ENCODE results near the gene SYNE1. TPM values are rescaled to one million over a fixed set of nuclear protein-coding genes. Genes with fewer than 3 reads are reported as not detected.

SYNE1 gene
- total RNA-seq, 2 experiments from 2014 or later = 74.6 to 140 TPM

- intact Hi-C loops (cut with micrococcal nuclease; ENCODE audit: unreplicated experiment) = no loop called here
- POLR2A ChIA-PET = no interaction called here
Measured at GRCh38 chr6:152173321-152173720, 463.8 kb downstream of the SYNE1 start.

GRCh38 chr6:152170702-152171667 is 466.2 kb downstream of the SYNE1 start:
- Histone ChIP-seq H3K4me2 (ENCODE audit: low read length) (no peak overlapping the region), H3K36me3 (ENCODE audit: insufficient read depth, low read length) (peaks cover 83% of the 10 kb centered on the region), H3K79me2 (ENCODE audit: insufficient read depth, low read depth, low read length) (no peaks in the 10 kb centered on the region), H2AFZ (ENCODE audit: low read length) (no peak overlapping the region), H3K4me3 (ENCODE audit: low read depth, low read length, poor library complexity, severe bottlenecking) (no peak overlapping the region), H3K27ac (ENCODE audit: low read depth, low read length, poor library complexity, severe bottlenecking) (no peak overlapping the region), H4K20me1 (ENCODE audit: insufficient read depth, low read length) (no peaks in the 10 kb centered on the region), H3K4me1 (ENCODE audit: insufficient read depth, low read length, poor library complexity, severe bottlenecking) (no peaks in the 10 kb centered on the region), H3K9me2 (ENCODE audit: insufficient read depth, low read length) (no peaks in the 10 kb centered on the region), H3K9me3 (ENCODE audit: low read length) (no peaks in the 10 kb centered on the region)
- TF ChIP-seq CTCF (conservative IDR thresholded peaks at IDR 0.05; ENCODE audit: low read length) (no peak), EZH2phosphoT487 (IDR thresholded peaks at IDR 0.05; ENCODE audit: borderline replicate concordance, low read depth, low read length) (no peak)
- POLR2A ChIA-PET = interaction anchor here (0.6 to 1.0 kb wide), 5 partner anchors 15 to 1550 kb away, joined by 3 read pairs; no protein-coding TSS in a partner anchor
- no TSS peak for BruUV-seq (replicated peaks)
- CTCF ChIA-PET (ENCODE audit: unreplicated experiment) = no interaction called here
- DNase-seq (ENCODE audit: low spot score) = no peak
- intact Hi-C loops (cut with micrococcal nuclease; ENCODE audit: unreplicated experiment) = no loop called here

More at GRCh38 chr6:152173321-152173720, 463.8 kb downstream of the SYNE1 start:
- Histone ChIP-seq H3K4me3 (ENCODE audit: low read depth, low read length, poor library complexity, severe bottlenecking) (no peak overlapping the region), H3K9me2 (ENCODE audit: insufficient read depth, low read length) (no peaks in the 10 kb centered on the region), H3K79me2 (ENCODE audit: insufficient read depth, low read depth, low read length) (no peaks in the 10 kb centered on the region), H3K4me2 (ENCODE audit: low read length) (no peak overlapping the region), H3K4me1 (ENCODE audit: insufficient read depth, low read length, poor library complexity, severe bottlenecking) (no peaks in the 10 kb centered on the region), H3K36me3 (ENCODE audit: insufficient read depth, low read length) (peaks cover 84% of the 10 kb centered on the region), H4K20me1 (ENCODE audit: insufficient read depth, low read length) (no peaks in the 10 kb centered on the region), H3K27ac (ENCODE audit: low read depth, low read length, poor library complexity, severe bottlenecking) (no peak overlapping the region), H3K9me3 (ENCODE audit: low read length) (no peaks in the 10 kb centered on the region), H2AFZ (ENCODE audit: low read length) (no peak overlapping the region)
- CTCF ChIA-PET (ENCODE audit: unreplicated experiment) = no interaction called here
- DNase-seq (ENCODE audit: low spot score) = no peak
- TF ChIP-seq CTCF (conservative IDR thresholded peaks at IDR 0.05; ENCODE audit: low read length) = no peak
- BruUV-seq (replicated peaks) = no TSS peak

GRCh38 chr6:152170313-152170701 is 466.9 kb downstream of the SYNE1 start:
- Histone ChIP-seq H3K9me2 (ENCODE audit: insufficient read depth, low read length) (no peaks in the 10 kb centered on the region), H3K36me3 (ENCODE audit: insufficient read depth, low read length) (peaks cover 80% of the 10 kb centered on the region), H4K20me1 (ENCODE audit: insufficient read depth, low read length) (no peaks in the 10 kb centered on the region), H2AFZ (ENCODE audit: low read length) (no peak overlapping the region), H3K4me2 (ENCODE audit: low read length) (no peak overlapping the region), H3K79me2 (ENCODE audit: insufficient read depth, low read depth, low read length) (no peaks in the 10 kb centered on the region), H3K4me1 (ENCODE audit: insufficient read depth, low read length, poor library complexity, severe bottlenecking) (no peaks in the 10 kb centered on the region), H3K9me3 (ENCODE audit: low read length) (no peaks in the 10 kb centered on the region), H3K4me3 (ENCODE audit: low read depth, low read length, poor library complexity, severe bottlenecking) (no peak overlapping the region), H3K27ac (ENCODE audit: low read depth, low read length, poor library complexity, severe bottlenecking) (no peak overlapping the region)
- TF ChIP-seq EZH2phosphoT487 (IDR thresholded peaks at IDR 0.05; ENCODE audit: borderline replicate concordance, low read depth, low read length) (no peak), CTCF (conservative IDR thresholded peaks at IDR 0.05; ENCODE audit: low read length) (no peak)
- no TSS peak for BruUV-seq (replicated peaks)
- no peak for DNase-seq (ENCODE audit: low spot score)
- ChIA-PET POLR2A (interaction anchor here (0.6 to 0.9 kb wide), 2 partner anchors 17 to 1549 kb away, joined by 3 read pairs; no protein-coding TSS in a partner anchor), CTCF (ENCODE audit: unreplicated experiment) (no interaction called here)
- intact Hi-C loops (cut with micrococcal nuclease; ENCODE audit: unreplicated experiment) = no loop called here

Measured in OCI-LY7 (cell line).